ENCODE measurements around the gene C1orf21.

GRCh38 chr1:184542291-184542690, 155.5 kb downstream of the C1orf21 start:
- TF ChIP-seq, protein P1, sequence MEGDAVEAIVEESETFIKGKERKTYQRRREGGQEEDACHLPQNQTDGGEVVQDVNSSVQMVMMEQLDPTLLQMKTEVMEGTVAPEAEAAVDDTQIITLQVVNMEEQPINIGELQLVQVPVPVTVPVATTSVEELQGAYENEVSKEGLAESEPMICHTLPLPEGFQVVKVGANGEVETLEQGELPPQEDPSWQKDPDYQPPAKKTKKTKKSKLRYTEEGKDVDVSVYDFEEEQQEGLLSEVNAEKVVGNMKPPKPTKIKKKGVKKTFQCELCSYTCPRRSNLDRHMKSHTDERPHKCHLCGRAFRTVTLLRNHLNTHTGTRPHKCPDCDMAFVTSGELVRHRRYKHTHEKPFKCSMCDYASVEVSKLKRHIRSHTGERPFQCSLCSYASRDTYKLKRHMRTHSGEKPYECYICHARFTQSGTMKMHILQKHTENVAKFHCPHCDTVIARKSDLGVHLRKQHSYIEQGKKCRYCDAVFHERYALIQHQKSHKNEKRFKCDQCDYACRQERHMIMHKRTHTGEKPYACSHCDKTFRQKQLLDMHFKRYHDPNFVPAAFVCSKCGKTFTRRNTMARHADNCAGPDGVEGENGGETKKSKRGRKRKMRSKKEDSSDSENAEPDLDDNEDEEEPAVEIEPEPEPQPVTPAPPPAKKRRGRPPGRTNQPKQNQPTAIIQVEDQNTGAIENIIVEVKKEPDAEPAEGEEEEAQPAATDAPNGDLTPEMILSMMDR (IDR thresholded peaks at IDR 0.05 in 8 of 11, conservative IDR thresholded peaks at IDR 0.05 in 3 of 11): no peak
- no peak for TF ChIP-seq POLR2AphosphoS5 (IDR thresholded peaks at IDR 0.05)
- no peak for TF ChIP-seq POLR2A (IDR thresholded peaks at IDR 0.05)
